Stimulated activated CD4-positive, alpha-beta T cell treated with anti-CD3 and anti-CD28 coated beads, Interleukin-15, amount 100 ng/mL, for 1 hour (primary cell): ENCODE measurements around the gene PGGT1B.
A peak's percentile ranks its signal among the peaks of the same experiment; 100 is the strongest.

Experiments
- DNase-seq, 2 donors: peaks; one replicate each; pipeline ENCODE4 v3.0.0-alpha.2; 2020; ENCODE audit warnings: low read depth in 1 of 2, low spot score in 1 of 2

Gene PGGT1B

DNA sequence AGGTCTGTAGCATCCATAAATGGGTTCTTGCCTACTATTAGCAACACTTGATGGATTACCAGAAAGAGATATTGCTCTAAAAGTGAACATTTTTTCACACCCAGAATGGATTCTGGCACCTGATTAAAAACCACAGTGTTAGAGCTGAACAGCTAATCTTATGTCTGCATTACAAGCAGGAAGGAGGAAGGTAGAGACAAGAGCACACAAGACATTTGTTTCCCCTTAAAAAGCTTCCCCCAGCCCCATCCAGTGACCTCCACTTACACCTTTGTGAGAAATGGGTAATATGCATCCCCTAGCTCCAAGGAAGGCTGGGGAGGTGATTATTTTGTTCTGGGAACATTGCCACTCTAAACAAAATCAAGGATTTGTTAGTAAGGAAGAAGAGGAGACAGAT, 80.9 kb downstream of the PGGT1B start:
- no peak for DNase-seq

DNA sequence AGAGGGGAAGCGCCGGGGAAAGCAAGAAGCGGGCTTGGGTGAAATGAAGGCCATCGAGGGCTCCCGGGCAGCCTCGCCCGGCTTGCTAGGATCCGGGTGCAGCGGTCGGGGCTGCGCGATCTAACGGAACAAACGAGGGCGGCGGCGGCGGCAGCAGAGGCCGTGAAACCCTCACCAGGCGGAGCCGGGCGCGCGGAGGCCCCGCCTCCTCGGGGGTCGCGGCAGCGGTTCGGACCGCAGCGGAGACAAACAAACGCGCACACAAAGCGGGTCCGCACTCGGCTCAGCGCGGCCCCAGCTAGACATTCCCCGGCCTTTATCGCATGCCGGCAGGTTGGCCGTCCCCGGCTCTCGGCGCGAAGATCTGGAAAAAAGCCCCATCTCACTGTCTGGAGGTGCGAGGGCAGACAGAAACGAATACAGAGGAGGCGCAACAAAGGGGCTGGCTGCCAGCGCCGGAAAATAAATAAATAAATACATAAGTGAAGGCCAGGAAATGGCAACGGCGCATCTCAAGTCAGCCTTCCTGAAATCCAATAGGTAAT, 82.4 kb downstream of the PGGT1B start:
- DNase-seq = peak in 1 of 2 donors; percentile 12

DNA sequence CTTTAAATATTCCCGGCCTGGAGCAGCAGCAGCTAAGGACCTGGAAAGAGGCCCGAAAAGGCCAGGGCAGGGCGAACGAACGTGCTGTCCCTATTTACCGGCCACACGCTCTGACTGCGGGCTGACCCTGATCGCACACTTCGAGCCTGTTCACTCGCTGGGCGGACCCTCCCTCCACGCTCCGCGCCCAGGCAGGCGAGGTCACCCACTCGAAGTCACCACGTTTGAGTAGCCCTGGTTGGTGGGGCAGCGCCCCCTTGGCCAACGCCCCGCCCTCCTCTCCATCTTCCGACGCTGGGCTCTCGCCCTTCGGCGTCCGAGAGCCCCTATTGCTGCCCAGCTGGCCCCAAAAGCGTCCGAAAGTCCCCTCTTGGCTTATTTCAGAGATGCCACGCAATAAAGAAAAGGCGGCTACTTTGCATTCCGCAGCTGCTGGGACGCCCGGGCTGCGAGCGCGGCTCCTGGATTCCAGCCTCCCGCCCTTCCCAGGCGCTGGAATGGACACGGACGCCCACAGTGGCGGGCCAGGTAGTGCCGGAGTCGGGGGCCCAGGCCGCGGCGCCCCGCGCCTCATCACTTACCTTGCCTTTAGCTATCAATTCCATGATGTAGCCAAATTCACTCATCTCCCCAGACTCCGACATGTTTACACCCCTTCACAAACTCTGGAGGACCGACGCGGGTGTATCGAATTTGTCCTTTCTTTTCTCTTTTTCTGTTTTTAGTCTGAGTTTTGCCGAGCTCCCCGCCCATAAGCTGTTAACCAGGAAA, 83.1 kb downstream of the PGGT1B start:
- DNase-seq = no peak

DNA sequence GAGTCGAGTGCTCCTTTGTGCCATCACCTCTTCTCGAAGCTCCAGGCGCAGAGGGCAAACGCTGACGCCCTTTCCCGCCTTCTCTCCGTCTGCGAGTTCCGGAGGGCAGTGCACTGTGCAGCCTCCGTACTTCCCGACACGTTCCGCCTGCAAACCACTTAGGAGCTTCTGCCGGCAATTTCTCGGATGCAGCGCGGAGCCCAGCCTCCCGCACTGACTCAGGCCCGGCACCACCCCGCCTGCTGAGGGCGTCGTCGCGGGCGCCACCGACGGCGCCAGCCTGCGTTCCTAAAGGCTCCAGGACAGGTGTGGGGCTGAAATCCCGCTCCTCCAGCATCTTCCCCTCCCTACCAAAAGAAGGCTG, 83.7 kb downstream of the PGGT1B start:
- no peak for DNase-seq

DNA sequence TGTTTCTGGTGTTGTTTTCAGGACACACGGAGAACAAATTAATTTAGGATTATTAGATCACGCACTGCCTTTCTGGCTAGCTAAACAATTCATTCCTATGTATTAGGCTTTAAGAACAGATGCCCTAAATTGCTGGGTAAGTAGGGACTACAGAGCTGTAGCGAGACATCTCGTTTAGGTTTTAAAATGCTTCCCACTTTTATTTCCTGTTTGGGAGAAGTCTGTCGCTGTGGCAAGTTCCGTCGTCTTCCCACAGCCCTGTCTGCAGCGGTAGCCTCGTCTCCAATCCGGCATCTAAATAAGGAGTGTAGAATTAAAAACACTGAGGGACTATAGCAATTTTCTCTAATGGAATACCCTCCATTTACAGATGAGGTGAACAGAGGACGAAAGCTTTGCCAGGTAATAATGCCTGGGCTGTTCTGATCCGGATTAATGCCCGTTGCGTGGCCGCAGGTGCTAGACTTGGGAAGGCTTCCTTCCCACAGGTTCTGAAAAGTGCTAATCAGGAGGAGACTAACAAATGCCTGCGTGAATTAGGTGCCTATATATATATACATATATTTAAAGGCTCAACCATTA, 91.7 kb downstream of the PGGT1B start:
- DNase-seq = no peak

DNA sequence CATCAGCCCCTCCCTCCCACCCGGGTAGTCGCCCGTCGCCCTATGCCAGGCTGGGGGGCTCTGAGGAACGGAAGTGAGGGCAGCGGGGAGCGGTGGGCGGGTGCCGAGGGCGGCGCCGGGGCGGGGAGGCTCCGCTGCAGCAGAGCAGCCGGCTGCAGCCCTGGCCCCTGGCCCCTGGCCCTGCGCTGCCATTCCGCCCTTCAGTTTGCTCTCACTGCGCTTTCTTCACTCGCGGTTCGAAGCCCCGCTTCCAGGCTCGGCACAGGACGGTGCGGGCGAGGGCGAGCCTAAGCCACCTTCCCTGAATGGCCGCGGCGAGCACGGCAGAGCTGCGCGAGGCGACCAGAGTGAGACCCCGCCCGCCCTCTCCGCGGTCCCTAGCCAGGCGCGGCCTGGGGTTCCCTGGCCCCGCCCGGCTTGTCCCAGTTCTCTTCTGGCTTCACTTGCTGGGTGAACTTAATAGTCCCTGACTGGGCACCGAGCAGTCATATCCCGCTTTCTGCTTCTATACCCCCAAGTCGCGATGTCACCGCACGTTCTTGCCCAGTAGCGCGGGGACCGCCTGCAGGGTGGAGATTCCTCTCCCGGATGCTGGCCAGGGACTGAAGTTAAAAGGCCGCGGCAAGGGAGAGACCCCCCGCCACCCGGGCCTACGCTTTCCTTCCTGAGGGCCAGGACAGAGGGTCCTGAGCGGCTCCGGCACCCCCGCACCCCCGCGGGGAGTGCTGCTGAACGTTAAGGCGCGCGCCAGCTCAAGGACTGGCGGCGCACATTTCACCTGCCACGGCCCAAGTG, 92.3 kb downstream of the PGGT1B start:
- DNase-seq = no peak

DNA sequence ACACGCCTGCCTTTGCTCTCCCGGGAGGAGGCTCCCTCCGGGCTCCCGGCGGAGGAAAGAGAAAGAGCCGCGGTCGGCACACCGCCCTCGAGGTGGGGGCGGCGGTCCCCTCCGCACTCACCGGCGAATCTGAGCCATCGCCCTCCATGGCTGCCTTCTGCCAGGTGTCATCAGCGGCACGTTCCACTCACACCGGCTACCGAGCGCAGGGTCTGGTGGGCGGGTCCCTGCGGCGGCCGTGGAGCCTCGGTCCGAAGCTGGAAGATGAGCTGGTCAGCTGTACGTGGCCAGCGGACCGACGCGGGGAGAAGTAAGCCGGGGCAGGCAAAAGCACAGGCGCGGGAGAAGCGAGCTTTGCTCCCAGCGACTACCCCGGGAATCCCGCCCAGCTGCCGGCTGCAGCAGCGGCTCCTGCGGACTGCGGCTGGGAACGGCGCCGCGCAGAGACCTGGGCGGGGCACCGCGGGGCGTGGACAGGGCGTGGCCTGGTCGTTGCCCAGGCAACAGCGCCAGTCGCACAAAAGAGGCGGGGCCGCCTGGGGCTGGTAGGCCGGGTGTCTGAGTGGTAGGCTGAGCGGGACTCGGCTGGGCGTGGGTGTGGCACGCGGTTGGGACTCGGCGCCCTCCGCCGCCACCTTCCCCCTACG, 93.1 kb downstream of the PGGT1B start, which contains the start of gene TRIM36:
Gene TRIM36 (minus strand): TSS at position 422 of the 647 bp plus-strand sequence. CDS start 274 bp downstream, at position 148.
- peak; percentile 72 to 83 for DNase-seq

DNA sequence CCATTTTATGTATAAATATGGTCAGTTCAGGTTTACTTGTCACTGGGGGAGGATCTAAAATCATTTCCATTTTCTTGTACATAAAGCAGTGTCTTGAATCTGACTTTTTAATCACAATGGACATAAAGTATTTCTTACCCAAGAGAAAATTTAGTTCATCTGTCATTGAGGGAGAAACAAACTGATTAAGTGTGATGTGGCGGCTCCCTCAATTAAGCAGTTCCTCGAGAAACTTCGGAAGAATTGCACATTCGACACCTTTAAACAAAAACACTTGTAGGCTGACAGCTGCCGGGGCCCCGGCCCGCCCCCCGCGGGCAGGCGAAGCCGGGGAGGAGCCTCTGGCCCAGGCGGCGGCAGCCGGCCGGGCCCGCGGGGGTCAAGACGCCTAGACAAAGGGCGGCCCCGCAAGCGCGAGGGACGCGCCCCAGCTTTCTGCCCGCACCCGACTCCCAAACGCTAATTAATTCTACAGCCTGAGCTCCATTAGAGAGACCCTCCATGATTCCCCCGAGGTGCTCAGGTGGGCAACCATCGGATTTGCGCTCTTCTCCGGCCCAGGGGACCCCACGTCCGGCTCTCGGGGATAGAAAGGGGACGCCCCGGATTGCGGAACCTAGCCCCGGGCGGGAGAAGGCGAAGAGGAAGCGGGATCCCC, 93.7 kb downstream of the PGGT1B start:
- DNase-seq = no peak

DNA sequence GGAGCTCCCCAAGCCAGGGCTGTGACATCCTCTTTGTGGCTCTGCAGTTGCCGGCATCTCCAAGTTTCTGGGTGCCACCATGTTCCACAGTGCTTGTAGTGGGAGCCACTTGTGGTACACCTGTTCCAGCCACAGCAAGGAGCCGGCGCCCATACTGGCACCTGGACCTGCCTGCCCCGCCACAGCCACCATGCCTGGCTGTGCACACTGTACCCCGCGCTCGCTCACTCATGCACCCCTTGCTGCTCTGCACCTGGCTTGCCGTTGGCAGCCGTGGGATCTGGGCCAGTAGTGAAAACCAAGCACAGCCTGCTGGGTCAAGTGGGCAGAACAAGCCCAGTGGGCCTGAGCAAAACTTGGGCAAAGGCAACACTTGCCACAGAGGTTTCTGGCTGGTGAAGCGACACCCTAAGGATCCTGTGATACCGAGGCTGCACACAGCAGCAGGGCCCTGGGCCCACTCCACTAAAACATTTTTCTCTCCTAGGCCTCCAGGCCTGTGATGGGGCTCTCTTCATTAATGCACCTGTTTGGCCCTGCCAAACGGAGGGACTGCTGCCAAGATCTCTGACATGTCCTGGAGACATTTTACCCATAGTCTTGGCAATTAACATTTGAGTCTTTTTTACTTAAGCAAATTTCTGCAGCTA, 95.8 kb downstream of the PGGT1B start:
- DNase-seq = no peak

DNA sequence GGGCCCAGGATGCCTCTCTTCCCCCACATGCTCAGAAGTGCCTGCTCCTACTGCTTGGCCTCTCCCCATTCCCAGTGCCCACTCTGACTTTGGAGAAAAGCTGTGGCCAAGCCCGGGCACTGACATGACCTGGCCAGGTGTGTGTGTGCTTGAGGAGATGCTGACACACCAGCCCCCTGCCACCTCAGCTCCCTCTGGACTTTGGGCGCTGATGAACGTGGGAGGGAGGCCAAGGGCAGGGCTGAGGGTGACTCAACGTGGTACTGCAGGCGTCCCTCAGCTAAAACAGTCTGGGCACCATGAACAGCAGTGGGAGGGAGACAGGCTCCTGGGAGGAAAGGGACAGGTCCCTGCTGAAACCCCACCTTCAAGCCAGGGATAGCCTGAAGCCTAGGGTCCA, 96.9 kb downstream of the PGGT1B start:
- no peak for DNase-seq

DNA sequence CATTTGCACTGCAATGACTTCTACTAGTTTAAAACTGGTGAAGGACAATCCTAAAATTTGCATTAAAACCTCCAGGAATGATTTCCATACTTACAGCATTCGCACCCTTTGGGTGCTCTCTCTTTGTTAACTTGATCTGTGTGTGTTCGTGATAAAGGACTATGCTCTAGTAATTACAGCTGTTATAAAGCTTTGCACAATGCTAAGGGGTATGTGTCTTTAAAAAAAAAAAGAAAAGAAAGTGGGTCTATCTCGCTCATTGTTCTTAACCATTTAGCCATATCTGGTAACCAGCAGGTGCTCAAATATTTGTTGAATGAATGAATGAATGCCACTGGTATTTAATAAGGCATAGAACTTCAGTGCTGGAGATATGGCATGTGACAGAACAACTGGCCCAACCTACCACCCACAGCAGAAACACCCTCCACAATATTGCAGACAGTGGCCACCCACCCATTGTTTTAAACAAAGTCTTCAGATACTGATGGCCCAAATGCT, 101.7 kb downstream of the PGGT1B start:
- no peak for DNase-seq
